Activated T-helper 2 cell treated with anti-CD3 and anti-CD28 coated beads, Interferon-gamma antibody, Interleukin-2, Interleukin-4, amounts not matched to agents 10 μg/mL and 5 μg/mL and 100 μg/mL, durations not matched to agents 14 hours and 24 hours and 36 hours (primary cell): ENCODE results near the gene ALK. TPM values are rescaled to one million over a fixed set of nuclear protein-coding genes. Genes with fewer than 3 reads are reported as not detected.

Experiments used
- DNase-seq: peaks from one replicate; pipeline ENCODE4 v3.0.0; 2021; ENCODE audit warnings: low spot score
- H3K27ac Mint-ChIP-seq: one replicate; pipeline ENCODE4 v1.8.0; 2021; ENCODE audit warnings: mixed read lengths
- H3K27me3 Mint-ChIP-seq: one replicate; pipeline ENCODE4 v1.8.0; 2021; ENCODE audit warnings: low read depth, mixed read lengths
- H3K36me3 Mint-ChIP-seq: one replicate; pipeline ENCODE4 v1.8.0; 2021; ENCODE audit warnings: low read depth, mixed read lengths
- H3K4me1 Mint-ChIP-seq: one replicate; pipeline ENCODE4 v1.8.0; 2021; ENCODE audit warnings: low read depth, mixed read lengths
- H3K4me3 Mint-ChIP-seq: one replicate; pipeline ENCODE4 v1.8.0; 2021; ENCODE audit warnings: low read depth, mild to moderate bottlenecking, moderate library complexity, mixed read lengths
- H3K9me3 Mint-ChIP-seq: one replicate; pipeline ENCODE4 v1.8.0; 2021; ENCODE audit warnings: mixed read lengths
- intact Hi-C: fragments of 100-400 bp; cut with micrococcal nuclease; formaldehyde crosslinking; loops from one replicate; pipeline ENCODE4 v1.15.1; 2023
- total RNA-seq: library from RNA; stranded (reverse); gene quantifications from 2 replicates; pipeline ENCODE4 v1.2.3, GENCODE V29; 2022

Gene ALK
- total RNA-seq, 1 donor from 2014 or later = not detected

- DNase-seq = no peak
- no peak overlapping the region for H3K27ac Mint-ChIP-seq
- intact Hi-C loops = no loop called here
- H3K9me3 Mint-ChIP-seq = no peaks in the 10 kb centered on the region
- H3K36me3 Mint-ChIP-seq = no peaks in the 10 kb centered on the region
- no peaks in the 10 kb centered on the region for H3K4me1 Mint-ChIP-seq
- no peaks in the 10 kb centered on the region for H3K27me3 Mint-ChIP-seq
- no peak overlapping the region for H3K4me3 Mint-ChIP-seq
These were observed 714.4 kb downstream of the ALK start for GRCh38 chr2:29206941-29207340.

- no peak overlapping the region for H3K4me3 Mint-ChIP-seq
- H3K9me3 Mint-ChIP-seq = no peaks in the 10 kb centered on the region
- H3K27ac Mint-ChIP-seq = no peak overlapping the region
- DNase-seq = no peak
- H3K27me3 Mint-ChIP-seq = no peaks in the 10 kb centered on the region
- H3K4me1 Mint-ChIP-seq = no peaks in the 10 kb centered on the region
- no peaks in the 10 kb centered on the region for H3K36me3 Mint-ChIP-seq
- intact Hi-C loops = no loop called here
These were observed 718.4 kb downstream of the ALK start for GRCh38 chr2:29202819-29203495.

- Mint-ChIP-seq H3K4me1 (no peaks in the 10 kb centered on the region), H3K36me3 (no peaks in the 10 kb centered on the region), H3K27ac (no peak overlapping the region), H3K9me3 (no peaks in the 10 kb centered on the region), H3K4me3 (no peak overlapping the region), H3K27me3 (no peaks in the 10 kb centered on the region)
- no peak for DNase-seq
- intact Hi-C loops = no loop called here
These were observed 719.4 kb downstream of the ALK start for GRCh38 chr2:29201979-29202378.

DNA sequence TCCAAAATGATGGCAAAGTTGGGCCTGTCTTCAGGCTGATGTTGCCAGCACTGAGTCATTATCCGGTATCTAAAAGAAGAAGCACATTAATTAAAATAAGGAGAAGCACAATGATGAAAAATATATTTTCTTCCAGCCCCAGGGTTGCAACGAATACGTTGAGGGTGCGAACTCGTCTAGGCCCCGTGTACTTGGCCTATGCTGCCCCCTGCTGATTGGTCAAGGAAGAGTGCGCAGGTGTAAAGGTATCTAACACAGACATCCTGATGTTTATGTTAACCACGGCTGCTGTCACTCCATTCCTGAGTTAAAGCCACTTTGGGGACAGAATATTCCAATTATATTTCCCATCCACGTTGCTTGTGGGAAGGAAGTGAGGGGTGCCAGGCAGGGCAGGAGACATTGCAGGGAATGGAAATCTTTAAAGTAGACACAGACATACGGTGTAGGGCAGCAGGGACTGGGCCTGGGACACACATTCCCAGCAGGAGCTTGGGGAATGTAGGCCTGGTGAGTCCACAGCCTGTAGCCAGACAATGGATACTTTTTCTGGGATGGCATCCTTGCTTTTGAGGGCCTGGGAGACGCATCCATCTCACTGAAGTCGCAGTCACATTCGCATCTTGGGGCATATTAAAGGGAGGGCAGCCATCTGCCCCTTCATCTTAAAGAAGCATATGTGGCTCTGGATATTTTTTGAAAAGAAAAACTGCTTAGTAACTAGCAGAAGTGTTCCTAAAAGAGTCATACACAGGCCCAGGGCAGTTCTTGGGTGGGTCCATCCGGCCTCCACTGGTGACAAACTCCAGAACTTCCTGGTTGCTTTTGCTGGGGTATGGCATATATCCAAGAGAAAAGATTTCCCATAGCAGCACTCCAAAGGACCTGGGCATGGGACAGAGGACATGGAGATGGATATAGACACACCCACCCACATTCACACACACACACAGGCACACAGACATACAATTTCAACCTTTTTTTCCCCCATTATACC lies 724.3 kb downstream of the ALK start:
- H3K27ac Mint-ChIP-seq = no peak overlapping the region
- H3K36me3 Mint-ChIP-seq = no peaks in the 10 kb centered on the region
- H3K9me3 Mint-ChIP-seq = no peaks in the 10 kb centered on the region
- no peaks in the 10 kb centered on the region for H3K27me3 Mint-ChIP-seq
- H3K4me1 Mint-ChIP-seq = no peaks in the 10 kb centered on the region
- intact Hi-C loops = loop anchor here (1.0 to 5.0 kb wide), 3 partner anchors 180 to 375 kb away; no protein-coding TSS in a partner anchor
- DNase-seq = peak; percentile 62
- H3K4me3 Mint-ChIP-seq = no peak overlapping the region

DNA sequence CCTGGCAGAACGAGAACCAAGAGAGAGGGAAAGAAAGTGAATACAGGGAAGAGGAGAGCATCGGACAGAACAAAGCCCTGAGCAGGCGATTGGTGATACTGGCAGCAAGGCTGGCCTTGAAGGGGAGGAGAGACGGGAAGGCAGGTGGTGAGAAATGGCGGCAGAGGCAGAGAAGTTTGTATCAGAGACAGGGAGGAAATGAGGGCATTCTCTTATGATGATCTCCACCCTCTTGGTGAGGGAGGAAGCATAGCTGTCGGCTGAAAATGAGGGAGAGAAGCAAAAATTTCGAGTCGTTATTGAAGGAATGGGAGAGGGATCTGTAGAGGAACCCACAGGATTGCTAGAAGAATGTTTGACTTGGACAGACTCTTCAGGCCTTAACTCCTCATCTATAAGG lies 725.6 kb downstream of the ALK start:
- Mint-ChIP-seq H3K36me3 (no peaks in the 10 kb centered on the region), H3K4me3 (no peak overlapping the region), H3K9me3 (no peaks in the 10 kb centered on the region), H3K27ac (no peak overlapping the region), H3K4me1 (no peaks in the 10 kb centered on the region), H3K27me3 (no peaks in the 10 kb centered on the region)
- intact Hi-C loops = loop anchor here (1.0 to 5.0 kb wide), 3 partner anchors 178 to 373 kb away; no protein-coding TSS in a partner anchor
- no peak for DNase-seq

DNA sequence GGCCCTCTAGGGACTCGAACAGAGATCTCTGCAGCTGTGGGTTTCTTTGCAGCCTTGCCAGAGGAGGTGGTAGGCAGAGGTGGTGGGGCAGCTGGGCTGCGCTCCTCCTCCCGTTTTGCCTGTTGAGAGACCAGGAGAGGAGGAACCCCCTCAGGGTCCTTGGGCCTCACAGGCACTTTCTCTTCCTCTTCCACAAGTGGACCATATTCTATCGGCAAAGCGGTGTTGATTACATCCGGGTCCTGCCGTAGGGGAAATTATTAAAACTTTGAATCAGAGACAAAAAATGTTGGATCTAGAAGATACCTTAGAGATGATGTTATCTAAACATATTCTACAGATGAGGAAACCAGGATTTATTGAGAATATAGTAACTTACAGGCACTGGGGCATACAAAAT lies 727.7 kb downstream of the ALK start:
- DNase-seq = no peak

DNA sequence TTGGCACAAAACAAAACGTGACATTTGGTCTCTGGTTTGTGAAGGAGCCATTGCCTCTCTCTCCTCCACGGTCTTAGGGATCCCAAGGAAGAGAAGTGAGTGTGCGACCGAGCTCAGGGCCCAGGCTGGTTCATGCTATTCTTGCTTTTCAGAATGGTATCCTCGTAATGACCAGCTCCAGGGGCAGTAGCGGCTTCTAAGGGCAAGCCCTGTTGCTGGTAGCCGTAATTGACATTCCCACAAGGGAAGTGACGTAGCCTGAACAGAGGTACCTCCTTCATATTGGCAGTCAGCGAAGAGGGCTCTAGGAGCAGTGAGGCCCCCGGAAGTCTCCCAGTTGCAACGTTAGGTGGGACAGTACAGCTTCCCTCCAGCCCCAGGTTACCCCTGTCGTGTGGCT lies 728.3 kb downstream of the ALK start:
- Mint-ChIP-seq H3K36me3 (peaks cover 1% of the 10 kb centered on the region), H3K27me3 (no peaks in the 10 kb centered on the region), H3K4me3 (no peak overlapping the region), H3K9me3 (no peaks in the 10 kb centered on the region), H3K27ac (no peak overlapping the region), H3K4me1 (no peaks in the 10 kb centered on the region)
- intact Hi-C loops = no loop called here
- no peak for DNase-seq

More for the DNA sequence above, 727.7 kb downstream of the ALK start:
- Mint-ChIP-seq H3K27me3 (no peaks in the 10 kb centered on the region), H3K27ac (no peak overlapping the region), H3K4me1 (no peaks in the 10 kb centered on the region), H3K36me3 (no peaks in the 10 kb centered on the region), H3K4me3 (no peak overlapping the region), H3K9me3 (no peaks in the 10 kb centered on the region)
- intact Hi-C loops = no loop called here

GRCh38 chr2:29192526-29192925 lies 728.9 kb downstream of the ALK start:
- intact Hi-C loops = no loop called here
- Mint-ChIP-seq H3K9me3 (peaks cover 3% of the 10 kb centered on the region), H3K27ac (no peak overlapping the region), H3K4me1 (no peaks in the 10 kb centered on the region), H3K4me3 (no peak overlapping the region), H3K27me3 (no peaks in the 10 kb centered on the region), H3K36me3 (peaks cover 6% of the 10 kb centered on the region)
- no peak for DNase-seq

- intact Hi-C loops = no loop called here
- no peak overlapping the region for H3K4me3 Mint-ChIP-seq
- H3K27me3 Mint-ChIP-seq = no peaks in the 10 kb centered on the region
- peaks cover 5% of the 10 kb centered on the region for H3K9me3 Mint-ChIP-seq
- no peak for DNase-seq
- peaks cover 9% of the 10 kb centered on the region for H3K36me3 Mint-ChIP-seq
- no peaks in the 10 kb centered on the region for H3K4me1 Mint-ChIP-seq
- no peak overlapping the region for H3K27ac Mint-ChIP-seq
These were observed 729.6 kb downstream of the ALK start for GRCh38 chr2:29191817-29192216.

DNA sequence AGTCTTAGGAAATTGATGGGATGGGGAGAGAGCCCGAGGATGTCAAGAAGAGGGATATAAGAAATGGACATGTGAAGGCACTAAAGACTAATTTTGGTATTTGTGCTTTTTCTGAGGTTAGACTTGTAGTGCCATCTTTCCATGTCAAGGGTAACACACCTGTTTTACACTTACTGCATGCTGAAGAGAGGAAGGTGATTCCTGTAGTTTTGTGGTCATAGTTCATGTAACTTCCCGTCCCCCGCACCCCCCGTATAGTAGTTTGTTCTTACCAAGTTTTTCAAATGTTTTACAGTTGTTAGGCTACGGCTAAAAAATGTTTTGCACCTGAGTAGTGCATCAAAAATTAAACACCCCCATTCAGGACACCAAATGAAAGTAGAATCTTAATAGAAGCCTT lies 732.3 kb downstream of the ALK start:
- no peak for DNase-seq
- Mint-ChIP-seq H3K4me1 (no peaks in the 10 kb centered on the region), H3K36me3 (peaks cover 20% of the 10 kb centered on the region), H3K4me3 (no peak overlapping the region), H3K27ac (no peak overlapping the region), H3K27me3 (no peaks in the 10 kb centered on the region), H3K9me3 (peaks cover 5% of the 10 kb centered on the region)
- intact Hi-C loops = no loop called here

- intact Hi-C loops = no loop called here
- Mint-ChIP-seq H3K4me1 (no peaks in the 10 kb centered on the region), H3K9me3 (peaks cover 5% of the 10 kb centered on the region), H3K27me3 (no peaks in the 10 kb centered on the region), H3K27ac (no peak overlapping the region), H3K4me3 (no peak overlapping the region), H3K36me3 (peaks cover 20% of the 10 kb centered on the region)
- no peak for DNase-seq
These were observed 733.5 kb downstream of the ALK start for GRCh38 chr2:29187926-29188325.

- Mint-ChIP-seq H3K27me3 (no peaks in the 10 kb centered on the region), H3K27ac (no peak overlapping the region), H3K4me3 (no peak overlapping the region), H3K4me1 (no peaks in the 10 kb centered on the region), H3K36me3 (peaks cover 26% of the 10 kb centered on the region), H3K9me3 (peaks cover 5% of the 10 kb centered on the region)
- intact Hi-C loops = no loop called here
- no peak for DNase-seq
These were observed 734.6 kb downstream of the ALK start for GRCh38 chr2:29186817-29187216.

DNA sequence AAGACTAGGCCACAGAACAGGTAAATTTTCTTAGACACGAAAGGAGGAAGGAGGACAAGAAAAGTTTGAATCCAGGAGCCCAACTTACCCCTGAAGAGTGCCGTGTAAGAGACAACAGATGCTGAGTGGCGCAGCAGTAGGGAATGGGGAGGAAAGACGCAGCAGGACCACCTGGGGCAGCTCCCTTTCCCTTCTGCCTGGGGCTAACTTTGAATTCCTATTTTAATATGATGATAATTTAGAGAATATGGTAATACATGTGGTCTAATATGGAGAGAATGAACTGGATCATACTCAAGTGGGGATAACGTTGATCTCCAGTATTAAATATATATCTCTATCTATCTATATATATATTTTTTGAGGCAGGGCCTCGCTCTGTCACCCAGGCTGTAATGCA lies 736.9 kb downstream of the ALK start:
- DNase-seq = no peak

More for the DNA sequence above, 736.9 kb downstream of the ALK start:
- peaks cover 34% of the 10 kb centered on the region for H3K36me3 Mint-ChIP-seq
- intact Hi-C loops = no loop called here
- no peaks in the 10 kb centered on the region for H3K27me3 Mint-ChIP-seq
- no peaks in the 10 kb centered on the region for H3K4me1 Mint-ChIP-seq
- no peak overlapping the region for H3K4me3 Mint-ChIP-seq
- peaks cover 5% of the 10 kb centered on the region for H3K9me3 Mint-ChIP-seq
- H3K27ac Mint-ChIP-seq = no peak overlapping the region
